ENCODE data around the gene SKAP1.

The SKAP1 gene

GRCh38 chr17:48234922-48235321 is 195.1 kb downstream of the SKAP1 start:
- Histone ChIP-seq H3K27me3 (no peaks in the 10 kb centered on the region), H3K4me1 (peaks cover 0 to 9% (median 1%) of the 10 kb centered on the region in 10 experiments; a peak in 15 of 20 replicates), H3K9me3 (replicated peaks in 1 of 11) (no peaks in the 10 kb centered on the region), H3K9ac (no peak overlapping the region), H3K36me3 (no peaks in the 10 kb centered on the region), H3K27ac (no peak overlapping the region), H4K20me1 (no peaks in the 10 kb centered on the region), H3K4me2 (no peak overlapping the region), H3K4me3 (no peak overlapping the region)
- TF ChIP-seq Cebpa-rat (IDR thresholded peaks at IDR 0.05), result no peak

GRCh38 chr17:48231995-48232959 is 197.7 kb downstream of the SKAP1 start:
- Histone ChIP-seq H3K27me3 (no peaks in the 10 kb centered on the region), H3K9ac (no peak overlapping the region), H3K27ac (no peak overlapping the region), H3K4me3 (no peak overlapping the region), H3K9me3 (replicated peaks in 1 of 11) (no peaks in the 10 kb centered on the region), H3K4me2 (no peak overlapping the region), H3K4me1 (0 out of 20 replicates have a peak, but pooled peaks cover 0 to 4% (median 0%) of the 10 kb centered on the region in 10 experiments), H3K36me3 (no peaks in the 10 kb centered on the region), H4K20me1 (no peaks in the 10 kb centered on the region)
- no peak for TF ChIP-seq Cebpa-rat (IDR thresholded peaks at IDR 0.05)

GRCh38 chr17:48229936-48230335 is 200.1 kb downstream of the SKAP1 start:
- Histone ChIP-seq H3K4me3 (no peak overlapping the region), H3K27me3 (no peaks in the 10 kb centered on the region), H3K27ac (no peak overlapping the region)

GRCh38 chr17:48228720-48229119 is 201.3 kb downstream of the SKAP1 start:
- H3K36me3 ChIP-seq, result no peaks in the 10 kb centered on the region
- H3K9me3 ChIP-seq (replicated peaks in 1 of 11), result no peaks in the 10 kb centered on the region
- H4K20me1 ChIP-seq, result no peaks in the 10 kb centered on the region
- no peaks in the 10 kb centered on the region for H3K4me1 ChIP-seq
- H3K27me3 ChIP-seq, result no peaks in the 10 kb centered on the region
- no peak overlapping the region for H3K9ac ChIP-seq
- H3K4me2 ChIP-seq, result no peak overlapping the region
- no peak overlapping the region for H3K4me3 ChIP-seq
- no peak for TF ChIP-seq Cebpa-rat (IDR thresholded peaks at IDR 0.05)
- H3K27ac ChIP-seq, result no peak overlapping the region

More at GRCh38 chr17:48229936-48230335, 200.1 kb downstream of the SKAP1 start:
- no peaks in the 10 kb centered on the region for H3K36me3 ChIP-seq
- TF ChIP-seq Cebpa-rat (IDR thresholded peaks at IDR 0.05), result no peak
- no peaks in the 10 kb centered on the region for H3K9me3 ChIP-seq (replicated peaks in 1 of 11)
- no peak overlapping the region; a peak in 1 of 22 replicates for H3K4me2 ChIP-seq
- no peak overlapping the region for H3K9ac ChIP-seq
- no peaks in the 10 kb centered on the region for H3K4me1 ChIP-seq
- H4K20me1 ChIP-seq, result no peaks in the 10 kb centered on the region

GRCh38 chr17:48225725-48226567 is 204.1 kb downstream of the SKAP1 start:
- no peaks in the 10 kb centered on the region for H4K20me1 ChIP-seq
- no peak overlapping the region for H3K4me2 ChIP-seq
- TF ChIP-seq Cebpa-rat (IDR thresholded peaks at IDR 0.05), result no peak
- H3K4me1 ChIP-seq, result no peaks in the 10 kb centered on the region
- no peaks in the 10 kb centered on the region for H3K27me3 ChIP-seq
- no peaks in the 10 kb centered on the region for H3K36me3 ChIP-seq
- H3K9me3 ChIP-seq (replicated peaks in 1 of 11), result no peaks in the 10 kb centered on the region
- no peak overlapping the region for H3K27ac ChIP-seq
- H3K4me3 ChIP-seq, result no peak overlapping the region
- no peak overlapping the region for H3K9ac ChIP-seq

GRCh38 chr17:48223945-48224344 is 206.1 kb downstream of the SKAP1 start:
- no peak overlapping the region for H3K4me3 ChIP-seq
- H3K27ac ChIP-seq, result no peak overlapping the region
- H3K4me1 ChIP-seq, result no peaks in the 10 kb centered on the region
- no peaks in the 10 kb centered on the region for H3K9me3 ChIP-seq (replicated peaks in 1 of 11)
- TF ChIP-seq Cebpa-rat (IDR thresholded peaks at IDR 0.05), result no peak
- no peaks in the 10 kb centered on the region for H3K36me3 ChIP-seq
- no peak overlapping the region for H3K4me2 ChIP-seq
- no peaks in the 10 kb centered on the region for H3K27me3 ChIP-seq
- H3K9ac ChIP-seq, result no peak overlapping the region
- H4K20me1 ChIP-seq, result no peaks in the 10 kb centered on the region

GRCh38 chr17:48219617-48220016 is 210.4 kb downstream of the SKAP1 start:
- H3K4me1 ChIP-seq, result no peaks in the 10 kb centered on the region
- H4K20me1 ChIP-seq, result no peaks in the 10 kb centered on the region
- H3K4me2 ChIP-seq, result no peak overlapping the region
- H3K27ac ChIP-seq, result no peak overlapping the region
- H3K36me3 ChIP-seq, result no peaks in the 10 kb centered on the region
- no peak overlapping the region for H3K9ac ChIP-seq
- no peak overlapping the region for H3K4me3 ChIP-seq
- no peaks in the 10 kb centered on the region; a peak in 1 of 22 replicates for H3K27me3 ChIP-seq
- no peaks in the 10 kb centered on the region for H3K9me3 ChIP-seq (replicated peaks in 1 of 11)
- TF ChIP-seq Cebpa-rat (IDR thresholded peaks at IDR 0.05), result no peak

GRCh38 chr17:48215583-48216139 is 214.4 kb downstream of the SKAP1 start:
- Histone ChIP-seq H3K9ac (no peak overlapping the region), H3K4me1 (no peaks in the 10 kb centered on the region), H4K20me1 (no peaks in the 10 kb centered on the region), H3K9me3 (replicated peaks in 1 of 11) (no peaks in the 10 kb centered on the region), H3K27ac (no peak overlapping the region), H3K4me3 (no peak overlapping the region), H3K4me2 (no peak overlapping the region), H3K27me3 (no peaks in the 10 kb centered on the region; a peak in 1 of 22 replicates), H3K36me3 (no peaks in the 10 kb centered on the region)
- no peak for TF ChIP-seq Cebpa-rat (IDR thresholded peaks at IDR 0.05)

- Histone ChIP-seq H3K4me1 (no peaks in the 10 kb centered on the region), H3K4me3 (no peak overlapping the region), H3K36me3 (no peaks in the 10 kb centered on the region), H3K27me3 (no peaks in the 10 kb centered on the region; a peak in 1 of 22 replicates), H4K20me1 (no peaks in the 10 kb centered on the region), H3K27ac (no peak overlapping the region), H3K9me3 (replicated peaks in 1 of 11) (no peaks in the 10 kb centered on the region), H3K9ac (no peak overlapping the region), H3K4me2 (no peak overlapping the region)
- TF ChIP-seq Cebpa-rat (IDR thresholded peaks at IDR 0.05), result no peak
These were observed 216.2 kb downstream of the SKAP1 start for GRCh38 chr17:48213797-48214196.

Measured in BLaER1 treated with 17β-estradiol and CSF1 and Interleukin-3, amounts not matched to agents 10 nM and 100 nM (cell line).